Esophagus muscularis mucosa (tissue), 4 donors: ENCODE results near the gene RELL2.

Experiments used
- CTCF ChIP-seq, 3 experiments: fragments of 200-600 bp in 2 of 3; fragments of 450-650 bp in 1 of 3; sonication (generic) in 2 of 3; IDR thresholded peaks; one replicate each; pipeline ENCODE4 v1.5.1; 2017 to 2019; ENCODE audit warnings: antibody characterized with exemption in 3 of 3, mild to moderate bottlenecking in 2 of 3, moderate library complexity in 1 of 3
- EP300 ChIP-seq: sonication (generic); formaldehyde crosslinking; IDR thresholded peaks from one replicate; pipeline ENCODE4 v1.6.1; 2017; ENCODE audit warnings: antibody characterized with exemption
- POLR2A ChIP-seq: fragments of 450-650 bp; IDR thresholded peaks from one replicate; pipeline ENCODE4 v1.6.1; 2017; ENCODE audit warnings: antibody characterized with exemption, moderate library complexity, mild to moderate bottlenecking, low read depth

- TF ChIP-seq EP300 (no peak), POLR2A (no peak), CTCF (IDR thresholded peaks at IDR 0.05) (no peak)
These were observed 31.1 kb upstream of the RELL2 start for GRCh38 chr5:141605523-141606277.
